Breast epithelium (tissue), 4 donors: ENCODE measurements around the gene BAG3. TPM values are rescaled to one million over a fixed set of nuclear protein-coding genes. Genes with fewer than 3 reads are reported as not detected.

Source experiments
- DNase-seq, 2 donors: peaks; one replicate each; pipeline ENCODE4 v3.0.0-alpha.2; 2019; ENCODE audit warnings: low spot score in 2 of 2
- H3K27ac ChIP-seq, 2 donors: fragments of 200-600 bp; sonication (generic) in 1 of 2; one replicate each; pipeline ENCODE4 v1.5.1; 2016 to 2019; ENCODE audit warnings: mild to moderate bottlenecking in 1 of 2
- H3K27me3 ChIP-seq, 2 donors: fragments of 200-600 bp; sonication (generic) in 1 of 2; one replicate each; pipeline versions ENCODE4 v1.5.1 to v1.6.0; 2017 to 2019; ENCODE audit warnings: control low read depth in 1 of 2, mild to moderate bottlenecking in 1 of 2
- H3K36me3 ChIP-seq: fragments of 200-600 bp; one replicate; pipeline ENCODE4 v1.5.1; 2019
- H3K4me1 ChIP-seq, 2 donors: fragments of 200-600 bp; sonication (generic); one replicate each; pipeline ENCODE4 v1.5.1; 2016 to 2019; ENCODE audit warnings: control low read depth in 1 of 2
- H3K4me3 ChIP-seq, 3 donors: fragments of 200-600 bp; sonication (generic); 1 replicate in 2 of 3; 2 replicates in 1 of 3; pipeline ENCODE4 v1.5.1; 2016 to 2019; ENCODE audit warnings: mild to moderate bottlenecking in 3 of 3, moderate library complexity in 2 of 3
- H3K9me3 ChIP-seq, 2 donors: fragments of 200-600 bp; sonication (generic) in 1 of 2; one replicate each; pipeline ENCODE4 v1.5.1; 2016 to 2019; ENCODE audit warnings: control low read depth in 1 of 2
- CTCF ChIP-seq, 3 donors: fragments of 450-650 bp; IDR thresholded peaks; one replicate each; pipeline ENCODE4 v1.5.1; 2016 to 2017; ENCODE audit warnings: antibody characterized with exemption in 3 of 3, mild to moderate bottlenecking in 3 of 3, moderate library complexity in 3 of 3
- POLR2A ChIP-seq: fragments of 450-650 bp; IDR thresholded peaks from one replicate; pipeline ENCODE4 v1.6.1; 2016; ENCODE audit warnings: antibody characterized with exemption, mild to moderate bottlenecking, moderate library complexity
- POLR2AphosphoS5 ChIP-seq, 3 donors: sonication (generic); formaldehyde crosslinking; IDR thresholded peaks; one replicate each; pipeline ENCODE4 v1.6.1; 2017; ENCODE audit warnings: antibody characterized with exemption in 3 of 3
- intact Hi-C: fragments of 100-400 bp; cut with DNase I; formaldehyde crosslinking; loops from one replicate; pipeline ENCODE4 v1.15.1; 2023; ENCODE audit warnings: low total_unique reads
- total RNA-seq, 3 donors: library from RNA; depleted of rRNA; stranded (reverse); fragments of >200 nt; gene quantifications; one replicate each; pipeline ENCODE4 v1.1.0, GENCODE V29; 2016

The BAG3 gene
- total RNA-seq, result 10 to 100 TPM; 17.1 to 29.9 (median 23.9) TPM

DNA sequence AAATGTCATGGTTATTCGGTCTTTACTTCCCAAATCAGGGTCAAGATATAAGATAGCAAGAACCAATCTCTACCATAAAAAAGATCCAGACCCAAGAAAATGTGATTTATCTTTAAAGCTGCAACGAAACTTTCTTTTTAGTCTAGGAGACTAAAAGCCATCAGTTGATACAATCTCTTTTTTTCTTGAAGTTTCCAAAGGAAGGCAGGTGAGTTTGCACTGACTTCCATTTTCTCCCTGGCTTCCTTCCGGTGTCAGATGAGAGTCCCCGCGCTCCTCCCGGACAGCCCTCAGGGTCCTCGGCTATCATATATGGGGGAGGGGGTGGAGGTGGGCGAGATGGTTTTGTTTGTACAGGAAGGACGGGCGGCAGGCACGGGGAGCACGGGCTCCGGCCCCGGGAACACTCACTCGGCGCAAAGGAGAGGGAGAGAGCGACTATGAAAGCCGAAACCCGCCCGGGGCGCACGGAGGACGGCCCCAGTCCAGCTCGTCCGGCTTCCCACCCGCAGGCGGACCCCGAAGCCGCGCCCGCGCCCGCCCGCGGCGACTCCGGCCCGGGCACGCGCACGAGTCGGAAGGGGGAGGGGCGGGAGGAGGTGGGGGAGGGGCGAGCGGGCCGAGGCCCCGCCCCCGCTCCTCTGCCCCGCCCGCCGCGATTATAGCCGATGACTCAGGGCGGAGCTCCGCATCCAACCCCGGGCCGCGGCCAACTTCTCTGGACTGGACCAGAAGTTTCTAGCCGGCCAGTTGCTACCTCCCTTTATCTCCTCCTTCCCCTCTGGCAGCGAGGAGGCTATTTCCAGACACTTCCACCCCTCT lies at the start of gene BAG3:
Gene BAG3, plus strand, starts transcription at position 689 of the 822 bp plus-strand sequence. CDS start 296 bp downstream, outside the sequence.
- intact Hi-C loops, result no loop called here
- H3K27ac ChIP-seq, result peak within 1 kb of the TSS; percentile 96 to 98
- peaks cover 0 to 18% of the 10 kb centered on the region in 2 donors for H3K4me1 ChIP-seq
- DNase-seq, result peak; percentile 89 to 94
- H3K4me3 ChIP-seq, result peak within 1 kb of the TSS; percentile 87 to 98 (median 93)
- no peaks in the 10 kb centered on the region for H3K27me3 ChIP-seq
- H3K36me3 ChIP-seq, result no peaks in the 10 kb centered on the region
- H3K9me3 ChIP-seq, result no peaks in the 10 kb centered on the region
- TF ChIP-seq POLR2A, result peak; percentile 40
- TF ChIP-seq CTCF (IDR thresholded peaks at IDR 0.05), result no peak
- TF ChIP-seq POLR2AphosphoS5 (IDR thresholded peaks at IDR 0.05), result peak; percentile 45 to 88 (median 72)

DNA sequence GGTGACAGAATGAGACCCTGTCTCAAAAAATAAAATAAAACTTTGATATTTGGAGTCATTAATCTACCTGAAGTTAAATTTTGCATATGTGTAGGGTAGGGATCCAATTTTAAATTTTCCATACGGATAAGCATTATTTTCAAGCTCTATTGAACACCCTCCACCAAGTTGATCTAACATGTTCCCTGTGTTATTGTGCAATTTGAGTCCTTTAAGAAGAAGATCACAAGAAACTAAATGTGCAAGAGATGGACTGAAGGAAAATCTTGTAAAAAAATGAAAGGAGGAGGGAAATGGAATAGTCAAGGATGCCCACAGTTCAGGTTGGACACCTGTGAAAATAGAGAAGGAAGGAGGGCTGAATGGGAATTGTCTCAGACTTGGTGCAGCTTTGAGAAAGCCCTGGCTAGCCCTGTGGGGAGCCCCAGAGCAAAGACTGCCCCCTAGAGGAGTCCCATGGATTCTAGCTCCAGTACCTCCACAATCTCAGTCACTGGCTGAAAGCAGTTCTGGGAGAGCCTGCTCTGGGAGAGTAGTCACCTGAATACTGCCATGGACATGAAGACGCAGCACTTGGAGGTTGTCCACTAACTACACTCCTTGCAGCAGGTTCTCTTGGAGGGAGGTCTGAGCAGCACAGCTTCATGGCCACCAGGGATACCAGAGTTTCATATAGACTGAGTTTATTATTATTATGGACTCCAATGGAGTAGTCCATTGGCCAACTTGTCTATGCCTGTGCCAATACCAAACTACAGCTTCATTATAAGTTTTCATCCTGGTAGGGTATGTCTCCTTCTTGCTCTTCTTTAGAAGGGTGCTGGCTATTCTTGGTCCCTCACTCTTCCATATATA lies 48.7 kb upstream of the BAG3 start:
- Histone ChIP-seq H3K36me3 (no peaks in the 10 kb centered on the region), H3K4me3 (no peak overlapping the region), H3K9me3 (no peaks in the 10 kb centered on the region), H3K4me1 (peaks cover 0 to 3% of the 10 kb centered on the region in 2 donors), H3K27me3 (no peaks in the 10 kb centered on the region), H3K27ac (no peak overlapping the region)
- intact Hi-C loops, result no loop called here
- no peak for DNase-seq
- no peak for TF ChIP-seq CTCF (IDR thresholded peaks at IDR 0.05)
- no peak for TF ChIP-seq POLR2AphosphoS5 (IDR thresholded peaks at IDR 0.05)
- no peak for TF ChIP-seq POLR2A

DNA sequence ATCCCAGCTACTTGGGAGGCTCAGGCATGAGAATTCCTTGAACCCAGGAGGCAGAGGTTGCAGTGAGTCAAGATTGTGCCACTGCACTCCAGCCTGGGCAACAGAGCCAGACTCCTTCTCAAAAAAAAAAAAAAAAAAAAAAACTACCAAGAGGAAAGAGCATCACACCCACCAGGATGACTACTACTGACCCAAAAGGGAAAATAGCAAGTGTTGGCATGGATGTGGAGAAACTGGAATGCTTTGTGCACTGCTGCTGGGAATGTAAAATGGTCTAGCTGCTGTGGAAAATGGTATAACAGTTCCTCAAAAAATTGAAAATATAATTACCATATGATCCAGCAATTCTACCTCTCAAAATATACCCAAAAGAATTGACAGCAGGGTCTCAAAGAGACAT lies 46.7 kb upstream of the BAG3 start:
- TF ChIP-seq POLR2AphosphoS5 (IDR thresholded peaks at IDR 0.05), result no peak
- TF ChIP-seq POLR2A, result no peak
- TF ChIP-seq CTCF (IDR thresholded peaks at IDR 0.05), result no peak
- intact Hi-C loops, result no loop called here
- no peak for DNase-seq

GRCh38 chr10:119608316-119609155 lies 42.6 kb upstream of the BAG3 start:
- Histone ChIP-seq H3K4me1 (no peaks in the 10 kb centered on the region), H3K27ac (no peak overlapping the region), H3K36me3 (no peaks in the 10 kb centered on the region), H3K9me3 (no peaks in the 10 kb centered on the region), H3K4me3 (peak overlapping the region in 1 of 3 donors; percentile 19), H3K27me3 (no peaks in the 10 kb centered on the region)
- peak; percentile 43 to 62 for DNase-seq
- TF ChIP-seq CTCF (IDR thresholded peaks at IDR 0.05) (peak in 1 of 3 donors; percentile 61), POLR2A (no peak), POLR2AphosphoS5 (IDR thresholded peaks at IDR 0.05) (peak in 1 of 3 donors; percentile 31)
- intact Hi-C loops, result no loop called here

More for the DNA sequence above, 46.7 kb upstream of the BAG3 start:
- H3K9me3 ChIP-seq, result no peaks in the 10 kb centered on the region
- no peak overlapping the region for H3K4me3 ChIP-seq
- H3K27me3 ChIP-seq, result no peaks in the 10 kb centered on the region
- no peaks in the 10 kb centered on the region for H3K4me1 ChIP-seq
- H3K27ac ChIP-seq, result no peak overlapping the region
- no peaks in the 10 kb centered on the region for H3K36me3 ChIP-seq
